HepG2 (cell line): ENCODE measurements around the gene NRSN2. TPM values are rescaled to one million over a fixed set of nuclear protein-coding genes. Genes with fewer than 3 reads are reported as not detected.

ENCODE experiments used
- CREB3 ChIP-seq: sonication (generic); formaldehyde crosslinking; IDR thresholded peaks from 2 replicates; pipeline ENCODE4 v1.5.0; 2020; ENCODE audit warnings: missing genetic modification reagents
- DNMT1 ChIP-seq: sonication (generic); formaldehyde crosslinking; IDR thresholded peaks from 2 replicates; pipeline ENCODE4 v1.5.1; 2020; ENCODE audit warnings: mild to moderate bottlenecking, missing genetic modification reagents
- HES4 ChIP-seq: sonication (generic); formaldehyde crosslinking; IDR thresholded peaks from 2 replicates; pipeline ENCODE4 v1.9.0; 2021; ENCODE audit warnings: mild to moderate bottlenecking, missing genetic modification reagents, borderline replicate concordance
- IRF9 ChIP-seq: sonication (generic); formaldehyde crosslinking; IDR thresholded peaks from 2 replicates; pipeline ENCODE4 v1.8.0; 2022; ENCODE audit warnings: missing genetic modification reagents, mild to moderate bottlenecking, borderline replicate concordance
- KDM3A ChIP-seq: IDR thresholded peaks from 2 replicates; pipeline ENCODE4 v1.6.1; 2018; ENCODE audit warnings: low read depth, missing compliant biosample characterization
- MLXIP ChIP-seq: sonication (generic); formaldehyde crosslinking; IDR thresholded peaks from 2 replicates; pipeline ENCODE4 v1.9.0; 2021; ENCODE audit warnings: missing genetic modification reagents, borderline replicate concordance
- NFYC ChIP-seq: IDR thresholded peaks from 2 replicates; pipeline ENCODE4 v1.6.1; 2016; ENCODE audit warnings: missing genetic modification reagents, missing compliant biosample characterization
- STAT6 ChIP-seq: sonication (generic); formaldehyde crosslinking; IDR thresholded peaks from 2 replicates; pipeline ENCODE4 v1.4.0; 2020; ENCODE audit warnings: missing genetic modification reagents, mild to moderate bottlenecking, borderline replicate concordance
- TBX3 ChIP-seq: fragments of 450-650 bp; IDR thresholded peaks from 2 replicates; pipeline ENCODE4 v1.6.1; 2017; ENCODE audit warnings: antibody characterized with exemption, mild to moderate bottlenecking, inconsistent platforms, borderline replicate concordance
- ZNF276 ChIP-seq: sonication (generic); formaldehyde crosslinking; IDR thresholded peaks from 2 replicates; pipeline ENCODE4 v1.4.0; 2020; ENCODE audit warnings: mild to moderate bottlenecking, low read depth, missing genetic modification reagents
- ZNF672 ChIP-seq: sonication (generic); formaldehyde crosslinking; IDR thresholded peaks from 2 replicates; pipeline ENCODE4 v1.8.1; 2022; ENCODE audit warnings: missing genetic modification reagents
- ZNF790 ChIP-seq: sonication (generic); formaldehyde crosslinking; IDR thresholded peaks from 2 replicates; pipeline ENCODE4 v1.8.0; 2022; ENCODE audit warnings: missing genetic modification reagents, mild to moderate bottlenecking, borderline replicate concordance
- ZNF792 ChIP-seq: IDR thresholded peaks from 2 replicates; pipeline ENCODE4 v1.6.1; 2016
- polyA plus RNA-seq, 8 experiments: library from polyadenylated mRNA; depleted of rRNA in 3 of 8; stranded (reverse) in 7 of 8; unstranded in 1 of 8; fragments of >200 nt; fragmentation: Illumina TruSeq in 4 of 8; extraction: Trizol in 4 of 8; gene quantifications; 2 replicates each; pipeline versions ENCODE4 v1.2.1 to v1.2.3, GENCODE V29; 2011 to 2016; ENCODE audit warnings: low read depth in 4 of 8, missing spikeins in 1 of 8, mixed read lengths in 1 of 8; ENCODE audit not compliant: insufficient read depth in 1 of 8
- total RNA-seq, 5 experiments: library from RNA; depleted of rRNA; stranded (reverse); fragments of >200 nt; fragmentation: Illumina TruSeq; extraction: Trizol; gene quantifications; 2 replicates each; pipeline ENCODE4 v1.2.3, GENCODE V29; 2016; ENCODE audit warnings: low read depth in 1 of 5
- TF ChIP-seq, protein P1 (sequence below): sonication (generic); formaldehyde crosslinking; IDR thresholded peaks from 2 replicates; pipeline ENCODE4 v1.4.0; 2020; ENCODE audit warnings: mild to moderate bottlenecking, missing genetic modification reagents

Gene NRSN2
- total and polyA plus RNA-seq, 2 of the 13 experiments (the other 11 are each of a cell fraction or from before 2014, with no cell fraction given), result 32.3 to 49.4 TPM

DNA sequence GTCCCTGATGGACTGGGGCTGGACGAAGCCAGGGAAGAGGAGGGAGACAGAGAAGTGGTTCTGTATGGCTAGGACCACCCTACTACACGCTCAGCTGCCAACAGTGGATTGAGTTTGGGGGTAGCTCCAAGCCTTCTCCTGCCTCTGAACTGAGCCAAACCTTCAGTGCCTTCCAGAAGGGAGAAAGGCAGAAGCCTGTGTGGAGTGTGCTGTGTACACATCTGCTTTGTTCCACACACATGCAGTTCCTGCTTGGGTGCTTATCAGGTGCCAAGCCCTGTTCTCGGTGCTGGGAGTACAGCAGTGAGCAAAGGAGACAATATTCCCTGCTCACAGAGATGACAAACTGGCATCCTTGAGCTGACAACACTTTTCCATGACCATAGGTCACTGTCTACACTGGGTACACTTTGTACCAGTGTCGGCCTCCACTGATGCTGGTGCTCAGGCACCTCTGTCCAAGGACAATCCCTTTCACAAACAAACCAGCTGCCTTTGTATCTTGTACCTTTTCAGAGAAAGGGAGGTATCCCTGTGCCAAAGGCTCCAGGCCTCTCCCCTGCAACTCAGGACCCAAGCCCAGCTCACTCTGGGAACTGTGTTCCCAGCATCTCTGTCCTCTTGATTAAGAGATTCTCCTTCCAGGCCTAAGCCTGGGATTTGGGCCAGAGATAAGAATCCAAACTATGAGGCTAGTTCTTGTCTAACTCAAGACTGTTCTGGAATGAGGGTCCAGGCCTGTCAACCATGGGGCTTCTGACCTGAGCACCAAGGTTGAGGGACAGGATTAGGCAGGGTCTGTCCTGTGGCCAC lies 49.9 kb downstream of the NRSN2 start (continued):
- TF ChIP-seq STAT6 (CRISPR knock-in tag), result peak; percentile 97
- peak; percentile 53; the same call in 1 of the 2 replicates for TF ChIP-seq NFYC (CRISPR knock-in tag)
- no peak for TF ChIP-seq CREB3 (CRISPR knock-in tag)
- peak; percentile 50; the same call in 1 of the 2 replicates for TF ChIP-seq MLXIP (CRISPR knock-in tag)
- TF ChIP-seq TBX3, result peak; percentile 99
- TF ChIP-seq DNMT1 (CRISPR knock-in tag), result no peak
- peak; percentile 84 for TF ChIP-seq ZNF792 (CRISPR knock-in tag)
- peak; percentile 46; the same call in 1 of the 2 replicates for TF ChIP-seq ZNF276 (CRISPR knock-in tag)
- TF ChIP-seq IRF9 (CRISPR knock-in tag), result peak; percentile 31; the same call in 1 of the 2 replicates
- no peak for TF ChIP-seq HES4 (CRISPR knock-in tag)
- TF ChIP-seq ZNF672 (CRISPR knock-in tag), result 0 out of 2 replicates have a peak, but pooled peaks have one; percentile 16
- TF ChIP-seq ZNF790, result no peak
- peak; percentile 97 for TF ChIP-seq KDM3A (CRISPR knock-in tag)
- TF ChIP-seq, protein P1, sequence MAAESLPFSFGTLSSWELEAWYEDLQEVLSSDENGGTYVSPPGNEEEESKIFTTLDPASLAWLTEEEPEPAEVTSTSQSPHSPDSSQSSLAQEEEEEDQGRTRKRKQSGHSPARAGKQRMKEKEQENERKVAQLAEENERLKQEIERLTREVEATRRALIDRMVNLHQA, result no peak; the same call in none of the 2 replicates
